Measurements from ENCODE around the gene CAB39. TPM values are rescaled to one million over a fixed set of nuclear protein-coding genes. Genes with fewer than 3 reads are reported as not detected.

Gene CAB39
- total and polyA plus RNA-seq, 2 of the 8 experiments (the other 6 are each of a cell fraction or from before 2014, with no cell fraction given), result 16.4 to 50.5 TPM

DNA sequence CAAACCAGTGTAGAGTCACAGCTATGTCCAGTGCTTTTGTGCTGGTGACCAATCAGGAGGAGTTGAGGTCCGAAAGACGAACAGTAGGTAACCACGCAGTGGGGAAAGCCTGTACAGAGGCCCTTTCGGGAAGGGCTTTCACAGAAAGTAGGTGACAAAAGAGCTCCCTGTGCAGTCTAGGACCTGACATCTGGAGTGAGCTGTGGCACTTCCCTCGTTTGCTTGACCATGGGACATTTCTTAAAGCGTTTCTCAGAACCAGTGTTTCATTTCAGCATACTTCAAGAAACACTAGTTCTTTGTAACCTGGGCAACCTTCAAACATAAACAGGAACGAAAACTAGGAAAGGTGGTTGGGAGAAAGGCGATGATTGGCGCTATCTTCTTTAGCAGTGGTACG, 96.4 kb downstream of the CAB39 start:
- Histone ChIP-seq H4K20me1 (replicated peaks in 1 of 2; ENCODE audit: control insufficient read depth in 1 of 2, insufficient read depth in 2 of 2, low read length in 2 of 2) (no peaks in the 10 kb centered on the region), H2BK12ac (ENCODE audit: low read depth, low read length) (no peak overlapping the region), H3K56ac (replicated peaks; ENCODE audit: insufficient read length, low read depth, low read length) (no peak overlapping the region), H3K27me3 (replicated peaks in 1 of 4; ENCODE audit: control insufficient read depth in 3 of 4, extremely low read depth in 1 of 4, insufficient read depth in 3 of 4, low read length in 3 of 4) (no peaks in the 10 kb centered on the region), H4K8ac (ENCODE audit: extremely low read depth, insufficient read depth, low read length) (no peak overlapping the region), H4K91ac (replicated peaks; ENCODE audit: insufficient read length, low read length) (no peak overlapping the region), H2BK15ac (ENCODE audit: low read length) (no peak overlapping the region), H3K23me2 (ENCODE audit: low read depth, low read length) (no peaks in the 10 kb centered on the region), H3K27ac (ENCODE audit: low read depth, low read length) (no peak overlapping the region; the same call in 1 of the 2 replicates), H2AFZ (ENCODE audit: low read length) (no peak overlapping the region), H3K4ac (replicated peaks; ENCODE audit: insufficient read length, low read depth, low read length) (no peak overlapping the region), H3K4me3 (ENCODE audit: extremely low read depth in 1 of 4, insufficient read depth in 2 of 4, low read depth in 3 of 4, low read length in 4 of 4) (no peak overlapping the region), H2AK5ac (ENCODE audit: low read depth, low read length) (no peak overlapping the region), H3K9me3 (ENCODE audit: insufficient read depth in 2 of 2, low read depth in 1 of 2, low read length in 1 of 2) (no peaks in the 10 kb centered on the region), H3K18ac (ENCODE audit: extremely low read depth, low read length) (no peak overlapping the region), H3K79me2 (ENCODE audit: control insufficient read depth in 1 of 2, insufficient read depth in 2 of 2, low read length in 2 of 2) (no peaks in the 10 kb centered on the region), H3K4me2 (ENCODE audit: insufficient read depth in 1 of 2, low read depth in 2 of 2, low read length in 2 of 2) (no peak overlapping the region), H3K36me3 (ENCODE audit: control insufficient read depth in 2 of 4, insufficient read depth in 4 of 4, low read length in 3 of 4) (peaks cover 2 to 9% (median 8%) of the 10 kb centered on the region in 4 experiments; a peak in 5 of 8 replicates), H4K5ac (ENCODE audit: insufficient read length, low read depth, low read length) (no peak overlapping the region), H3K79me1 (ENCODE audit: low read depth, low read length) (no peaks in the 10 kb centered on the region; the same call in 1 of the 2 replicates), H2BK20ac (ENCODE audit: low read length) (no peak overlapping the region), H2BK5ac (ENCODE audit: low read depth, low read length) (no peak overlapping the region), H3K23ac (ENCODE audit: insufficient read length) (no peak overlapping the region), H2BK120ac (replicated peaks; ENCODE audit: low read depth, low read length) (no peak overlapping the region), H3K9ac (replicated peaks in 1 of 4; ENCODE audit: extremely low read depth in 1 of 4, low read depth in 3 of 4, low read length in 3 of 4) (no peak overlapping the region), H3K14ac (ENCODE audit: insufficient read length) (no peak overlapping the region), H3K4me1 (replicated peaks in 1 of 4; ENCODE audit: control insufficient read depth in 3 of 4, insufficient read depth in 4 of 4, low read length in 3 of 4) (peaks cover 0 to 5% (median 0%) of the 10 kb centered on the region in 4 experiments; a peak in 1 of 7 replicates)
- FAIRE-seq (no peak), DNase-seq (ENCODE audit: low read depth in 1 of 2, low spot score in 2 of 2) (no peak)
- POLR2A ChIA-PET (ENCODE audit: partially characterized antibody), result no interaction called here
- CTCF ChIA-PET (ENCODE audit: partially characterized antibody), result interaction anchor here (0.7 to 4.2 kb wide), 23 partner anchors 8 to 789 kb away, joined by 3 to 44 read pairs (median 4); partner anchors contain the start of gene GPR55
- 85% methylated on average over 10 of the region's 10 CpGs; no CpG with 5 or more reads in 1 of the 2 experiments for WGBS, 2 experiments (ENCODE audit: extremely low coverage in 1 of 2, insufficient coverage in 1 of 2, insufficient read length in 1 of 2, insufficient replicate concordance in 2 of 2, low coverage in 1 of 2, low lambda C conversion rate in 2 of 2, missing lambda C conversion rate in 1 of 2)
- TF ChIP-seq SP1 (IDR thresholded peaks at IDR 0.05; ENCODE audit: low read depth, low read length) (no peak), MAFK (IDR thresholded peaks at IDR 0.05; ENCODE audit: low read depth, low read length) (no peak), RXRA (IDR thresholded peaks at IDR 0.05; ENCODE audit: insufficient read depth, low read depth, low read length) (no peak), TAF1 (IDR thresholded peaks at IDR 0.05; ENCODE audit: low read depth, low read length) (no peak), SRF (IDR thresholded peaks at IDR 0.05; ENCODE audit: low read depth, low read length) (no peak), GTF2F1 (IDR thresholded peaks at IDR 0.05; ENCODE audit: borderline replicate concordance, low read depth, low read length) (no peak), BCL11A (IDR thresholded peaks at IDR 0.05; ENCODE audit: low read depth in 2 of 2, low read length in 2 of 2) (no peak), SIN3A (conservative IDR thresholded peaks at IDR 0.05 in 1 of 2, IDR thresholded peaks at IDR 0.05 in 1 of 2; ENCODE audit: low read depth in 1 of 2, low read length in 2 of 2) (no peak), EZH2 (IDR thresholded peaks at IDR 0.05; ENCODE audit: low read depth, low read length, severe bottlenecking) (no peak)
- TF ChIP-seq, protein P1, sequence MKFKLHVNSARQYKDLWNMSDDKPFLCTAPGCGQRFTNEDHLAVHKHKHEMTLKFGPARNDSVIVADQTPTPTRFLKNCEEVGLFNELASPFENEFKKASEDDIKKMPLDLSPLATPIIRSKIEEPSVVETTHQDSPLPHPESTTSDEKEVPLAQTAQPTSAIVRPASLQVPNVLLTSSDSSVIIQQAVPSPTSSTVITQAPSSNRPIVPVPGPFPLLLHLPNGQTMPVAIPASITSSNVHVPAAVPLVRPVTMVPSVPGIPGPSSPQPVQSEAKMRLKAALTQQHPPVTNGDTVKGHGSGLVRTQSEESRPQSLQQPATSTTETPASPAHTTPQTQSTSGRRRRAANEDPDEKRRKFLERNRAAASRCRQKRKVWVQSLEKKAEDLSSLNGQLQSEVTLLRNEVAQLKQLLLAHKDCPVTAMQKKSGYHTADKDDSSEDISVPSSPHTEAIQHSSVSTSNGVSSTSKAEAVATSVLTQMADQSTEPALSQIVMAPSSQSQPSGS (IDR thresholded peaks at IDR 0.05; ENCODE audit: low read length), result no peak
- TF ChIP-seq, protein P2, sequence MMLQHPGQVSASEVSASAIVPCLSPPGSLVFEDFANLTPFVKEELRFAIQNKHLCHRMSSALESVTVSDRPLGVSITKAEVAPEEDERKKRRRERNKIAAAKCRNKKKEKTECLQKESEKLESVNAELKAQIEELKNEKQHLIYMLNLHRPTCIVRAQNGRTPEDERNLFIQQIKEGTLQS (IDR thresholded peaks at IDR 0.05; ENCODE audit: insufficient read depth, low read depth, low read length), result no peak

Measured in H1 (cell line).